A673 (cell line): ENCODE results near the gene ZBTB7B. TPM values are rescaled to one million over a fixed set of nuclear protein-coding genes. Genes with fewer than 3 reads are reported as not detected.

Experiments
- BruUV-seq: library from RNA; stranded (reverse); fragments of 400-500 nt; replicated peaks from 2 replicates; lab custom pipeline; 2021; lab: Mats Ljungman, UMichigan
- CTCF ChIA-PET: fragments of 300-600 bp; sonication (Branson Sonifier 250); formaldehyde crosslinking; loops from one replicate; lab custom pipeline; 2022; ENCODE audit warnings: antibody characterized with exemption; lab: Charles Lee
- POLR2A ChIA-PET: fragments of 300-600 bp; sonication (Branson Sonifier 250); formaldehyde crosslinking; loops from one replicate; lab custom pipeline; 2022; ENCODE audit warnings: antibody characterized with exemption; ENCODE audit not compliant: low non-redundant PET; lab: Charles Lee
- DNase-seq: peaks from one replicate; pipeline ENCODE4 v3.0.0-alpha.2; 2015; ENCODE audit warnings: low spot score
- H3K27ac ChIP-seq: fragments of 200-600 bp; sonication (generic); 2 replicates; pipeline ENCODE4 v1.5.1; 2016; ENCODE audit warnings: mixed run types, low read depth, mild to moderate bottlenecking, mixed read lengths, antibody characterized with exemption, low read length; ENCODE audit not compliant: poor library complexity, severe bottlenecking
- H3K27me3 ChIP-seq: fragments of 200-600 bp; sonication (generic); replicated peaks from 2 replicates; pipeline ENCODE4 v1.6.1; 2017; ENCODE audit warnings: mixed run types, low read depth, mild to moderate bottlenecking, mixed read lengths, antibody characterized with exemption, low read length; ENCODE audit not compliant: insufficient read depth, poor library complexity
- H3K36me3 ChIP-seq: fragments of 200-600 bp; sonication (generic); 2 replicates; pipeline ENCODE4 v1.6.1; 2016; ENCODE audit warnings: mixed run types, mild to moderate bottlenecking, mixed read lengths, antibody characterized with exemption, low read length; ENCODE audit not compliant: insufficient read depth, poor library complexity, severe bottlenecking
- H3K4me1 ChIP-seq: fragments of 200-600 bp; sonication (generic); 2 replicates; pipeline ENCODE4 v1.6.1; 2017; ENCODE audit warnings: mixed run types, mild to moderate bottlenecking, mixed read lengths, antibody characterized with exemption, low read length; ENCODE audit not compliant: insufficient read depth, poor library complexity, severe bottlenecking
- H3K4me3 ChIP-seq: fragments of 200-600 bp; sonication (generic); 2 replicates; pipeline ENCODE4 v1.5.1; 2016; ENCODE audit warnings: low read depth, mixed run types, mild to moderate bottlenecking, mixed read lengths, low read length; ENCODE audit not compliant: poor library complexity, severe bottlenecking
- H3K9me3 ChIP-seq: fragments of 200-600 bp; sonication (generic); 2 replicates; pipeline ENCODE4 v1.6.1; 2016; ENCODE audit warnings: mixed run types, low read depth, mild to moderate bottlenecking, mixed read lengths, antibody characterized with exemption, low read length; ENCODE audit not compliant: poor library complexity, severe bottlenecking
- CTCF ChIP-seq: fragments of 300-800, 200-600 bp; sonication (generic); conservative IDR thresholded peaks from 2 replicates; pipeline ENCODE4 v1.5.1; 2017; ENCODE audit warnings: low read depth, mild to moderate bottlenecking, antibody characterized with exemption, low read length, moderate library complexity, mixed read lengths
- EZH2 ChIP-seq: fragments of 200-600 bp; sonication (generic); IDR thresholded peaks from 2 replicates; pipeline ENCODE4 v1.6.1; 2017; ENCODE audit warnings: borderline replicate concordance, low read depth, mild to moderate bottlenecking, mixed read lengths, antibody characterized with exemption, low read length; ENCODE audit not compliant: poor library complexity, severe bottlenecking
- intact Hi-C: fragments of 100-400 bp; cut with micrococcal nuclease; formaldehyde crosslinking; loops from one replicate; pipeline ENCODE4 v1.10.0; 2022; ENCODE audit not compliant: unreplicated experiment
- total RNA-seq: library from RNA; stranded (reverse); gene quantifications from 2 replicates; pipeline ENCODE4 v1.2.3, GENCODE V29; 2021

Gene ZBTB7B
- total RNA-seq, 1 experiment from 2014 or later = 19.2 TPM

DNA sequence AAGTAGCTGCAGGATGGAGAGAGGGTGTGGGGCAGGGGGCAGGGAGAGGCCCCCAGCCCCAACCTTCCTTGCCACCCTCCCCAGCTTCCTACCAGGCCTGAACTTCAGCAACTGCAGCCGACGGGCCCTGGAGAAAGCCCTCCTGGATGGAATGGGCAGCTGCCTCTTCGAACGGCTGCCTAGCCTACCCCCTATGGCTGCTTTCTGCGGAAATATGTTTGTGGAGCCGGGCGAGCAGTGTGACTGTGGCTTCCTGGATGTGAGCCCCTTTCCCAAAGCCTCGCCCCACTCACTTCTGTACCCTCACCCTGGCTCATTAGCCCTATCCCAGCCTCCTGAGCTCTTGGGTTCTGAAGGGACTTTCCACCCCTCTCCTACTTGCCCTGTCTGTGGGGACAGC lies 54.5 kb downstream of the ZBTB7B start:
- Histone ChIP-seq H3K36me3 (no peaks in the 10 kb centered on the region), H3K4me3 (no peak overlapping the region), H3K27ac (no peak overlapping the region), H3K4me1 (peaks cover 16% of the 10 kb centered on the region), H3K9me3 (no peaks in the 10 kb centered on the region), H3K27me3 (no peaks in the 10 kb centered on the region)
- intact Hi-C loops = no loop called here
- CTCF ChIA-PET = interaction anchor here (0.7 to 1.6 kb wide), 2 partner anchors 28 to 110 kb away, joined by 4 to 5 read pairs; no protein-coding TSS in a partner anchor
- DNase-seq = no peak
- TF ChIP-seq EZH2 (no peak), CTCF (no peak)
- POLR2A ChIA-PET = no interaction called here
- BruUV-seq = no TSS peak

- no TSS peak for BruUV-seq
These were observed 55.2 kb downstream of the ZBTB7B start for GRCh38 chr1:155057788-155058211.

GRCh38 chr1:155060736-155061135 lies 58.1 kb downstream of the ZBTB7B start:
- intact Hi-C loops = loop anchor here (5.0 kb wide), 3 partner anchors 98 to 578 kb away; partner anchors contain the start of genes PYGO2 and UBE2Q1
- ChIA-PET POLR2A (no interaction called here), CTCF (interaction anchor here (0.6 to 3.8 kb wide), 2 partner anchors 20 to 24 kb away, joined by 4 to 35 read pairs; no protein-coding TSS in a partner anchor)

More at GRCh38 chr1:155057788-155058211, 55.2 kb downstream of the ZBTB7B start:
- Histone ChIP-seq H3K9me3 (no peaks in the 10 kb centered on the region), H3K27me3 (no peaks in the 10 kb centered on the region), H3K27ac (no peak overlapping the region), H3K4me3 (no peak overlapping the region), H3K4me1 (peaks cover 17% of the 10 kb centered on the region), H3K36me3 (no peaks in the 10 kb centered on the region)
- no peak for TF ChIP-seq EZH2
- TF ChIP-seq CTCF = 0 out of 2 replicates have a peak, but pooled peaks have one; percentile 14
- DNase-seq = no peak
- intact Hi-C loops = no loop called here
- ChIA-PET CTCF (interaction anchor here (1.6 kb wide), 1 partner anchor 27 kb away, joined by 5 read pairs; no protein-coding TSS in a partner anchor), POLR2A (no interaction called here)

More at GRCh38 chr1:155060736-155061135, 58.1 kb downstream of the ZBTB7B start:
- no TSS peak for BruUV-seq
- Histone ChIP-seq H3K27ac (no peak overlapping the region), H3K27me3 (no peaks in the 10 kb centered on the region), H3K9me3 (no peaks in the 10 kb centered on the region), H3K4me1 (peaks cover 31% of the 10 kb centered on the region), H3K4me3 (no peak overlapping the region), H3K36me3 (no peaks in the 10 kb centered on the region)
- no peak for TF ChIP-seq EZH2
- TF ChIP-seq CTCF = no peak
- no peak for DNase-seq
